GM23338 (cell line): Measurements from ENCODE around the gene FGFR3. TPM values are rescaled to one million over a fixed set of nuclear protein-coding genes. Genes with fewer than 3 reads are reported as not detected.

ENCODE experiments used
- ATAC-seq: fragments of 200-7000 bp; cut with Tn5 transposase; 3 replicates; pipeline ENCODE4 v1.9.1; 2020
- DNase-seq: peaks from one replicate; pipeline ENCODE4 v3.0.0-alpha.2; 2015; ENCODE audit warnings: low spot score
- H2AFZ ChIP-seq: fragments of 200-600 bp; sonication (generic); 2 replicates; pipeline ENCODE4 v1.8.0; 2016; ENCODE audit warnings: antibody characterized with exemption, mild to moderate bottlenecking, moderate library complexity
- H3F3A ChIP-seq: fragments of 200-600 bp; sonication (generic); replicated peaks from 2 replicates; pipeline ENCODE4 v1.8.0; 2017; ENCODE audit warnings: antibody characterized with exemption, mixed run types, low read depth
- H3K27ac ChIP-seq: fragments of 200-600 bp; sonication (generic); 2 replicates; pipeline ENCODE4 v1.6.1; 2016; ENCODE audit warnings: low read depth
- H3K27me3 ChIP-seq: fragments of 200-600 bp; sonication (generic); 2 replicates; pipeline ENCODE4 v1.8.0; 2016; ENCODE audit warnings: mild to moderate bottlenecking, mixed run types, moderate library complexity; ENCODE audit not compliant: insufficient read depth
- H3K36me3 ChIP-seq: fragments of 200-600 bp; sonication (generic); 2 replicates; pipeline ENCODE4 v1.8.0; 2016; ENCODE audit warnings: mild to moderate bottlenecking; ENCODE audit not compliant: insufficient read depth
- H3K4me1 ChIP-seq: fragments of 200-600 bp; sonication (generic); 2 replicates; pipeline ENCODE4 v1.8.0; 2016; ENCODE audit warnings: mild to moderate bottlenecking, moderate library complexity; ENCODE audit not compliant: insufficient read depth
- H3K4me2 ChIP-seq: fragments of 200-600 bp; sonication (generic); 2 replicates; pipeline ENCODE4 v1.7.1; 2017; ENCODE audit warnings: mixed run types
- H3K4me3 ChIP-seq: fragments of 200-600 bp; sonication (generic); 2 replicates; pipeline ENCODE4 v1.6.1; 2016; ENCODE audit warnings: mixed run types
- H3K79me2 ChIP-seq: fragments of 200-600 bp; sonication (generic); replicated peaks from 2 replicates; pipeline ENCODE4 v1.8.0; 2017; ENCODE audit warnings: mild to moderate bottlenecking; ENCODE audit not compliant: insufficient read depth
- H3K9me2 ChIP-seq: fragments of 200-600 bp; sonication (generic); 2 replicates; pipeline ENCODE4 v1.8.0; 2017; ENCODE audit not compliant: insufficient read depth
- H4K20me1 ChIP-seq: fragments of 200-600 bp; sonication (generic); replicated peaks from 2 replicates; pipeline ENCODE4 v1.8.0; 2017; ENCODE audit warnings: mild to moderate bottlenecking; ENCODE audit not compliant: insufficient read depth
- H3K27ac Mint-ChIP-seq: 2 replicates; pipeline ENCODE4 v1.8.0; 2020; ENCODE audit warnings: inconsistent platforms, mild to moderate bottlenecking, moderate library complexity, mixed read lengths
- H3K27me3 Mint-ChIP-seq: 3 replicates; pipeline ENCODE4 v1.8.0; 2022; ENCODE audit warnings: low read depth, mild to moderate bottlenecking, moderate library complexity, mixed read lengths, inconsistent platforms; ENCODE audit not compliant: insufficient read depth, poor library complexity
- H3K36me3 Mint-ChIP-seq: 3 replicates; pipeline ENCODE4 v1.8.0; 2021; ENCODE audit warnings: low read depth, mild to moderate bottlenecking, inconsistent platforms, moderate library complexity, mixed read lengths
- H3K4me1 Mint-ChIP-seq: 3 replicates; pipeline ENCODE4 v1.8.0; 2020; ENCODE audit warnings: mild to moderate bottlenecking, inconsistent platforms, mixed read lengths
- H3K4me3 Mint-ChIP-seq: 3 replicates; pipeline ENCODE4 v1.8.0; 2021; ENCODE audit warnings: moderate library complexity, mild to moderate bottlenecking, inconsistent platforms, mixed read lengths
- H3K9me3 Mint-ChIP-seq: 3 replicates; pipeline ENCODE4 v1.8.0; 2020; ENCODE audit warnings: moderate library complexity, mild to moderate bottlenecking, inconsistent platforms, mixed read lengths
- CREB1 ChIP-seq: fragments of 250-450 bp; sonication (Bioruptor Pico); IDR thresholded peaks from 2 replicates; pipeline ENCODE4 v1.5.0; 2020; ENCODE audit warnings: low read depth, mild to moderate bottlenecking, moderate library complexity
- STAT1 ChIP-seq: IDR thresholded peaks from one replicate; pipeline ENCODE4 v1.6.1; 2016; ENCODE audit warnings: antibody characterized with exemption; ENCODE audit not compliant: unreplicated experiment
- ZNF114 ChIP-seq: fragments of 250-450 bp; sonication (Bioruptor Pico); IDR thresholded peaks from 2 replicates; pipeline ENCODE4 v1.5.0; 2020; ENCODE audit warnings: mild to moderate bottlenecking, moderate library complexity
- ZNF331 ChIP-seq: fragments of 250-450 bp; sonication (Bioruptor Pico); IDR thresholded peaks from 2 replicates; pipeline ENCODE4 v1.5.0; 2020; ENCODE audit warnings: low read depth, mild to moderate bottlenecking, moderate library complexity
- polyA plus RNA-seq: library from polyadenylated mRNA; unstranded; fragments of >200 nt; fragmentation: Nextera tagmentation; extraction: Ambion mirVana; gene quantifications from 2 replicates; pipeline ENCODE4 v1.2.1, GENCODE V29; 2016
- total RNA-seq: library from RNA; depleted of rRNA; stranded (reverse); fragments of >200 nt; shearing (Covaris generic); gene quantifications from 2 replicates; pipeline ENCODE4 v1.2.3, GENCODE V29; 2014
- TF ChIP-seq, protein P1 (sequence below): IDR thresholded peaks from 2 replicates; pipeline ENCODE4 v1.6.1; 2016; ENCODE audit warnings: antibody characterized with exemption
- TF ChIP-seq, protein P2 (sequence below): IDR thresholded peaks from one replicate; pipeline ENCODE4 v1.6.1; 2018; ENCODE audit warnings: antibody characterized with exemption; ENCODE audit not compliant: unreplicated experiment

Gene FGFR3
- total and polyA plus RNA-seq, 2 experiments from 2014 or later: 3.6 to 17.4 TPM

DNA sequence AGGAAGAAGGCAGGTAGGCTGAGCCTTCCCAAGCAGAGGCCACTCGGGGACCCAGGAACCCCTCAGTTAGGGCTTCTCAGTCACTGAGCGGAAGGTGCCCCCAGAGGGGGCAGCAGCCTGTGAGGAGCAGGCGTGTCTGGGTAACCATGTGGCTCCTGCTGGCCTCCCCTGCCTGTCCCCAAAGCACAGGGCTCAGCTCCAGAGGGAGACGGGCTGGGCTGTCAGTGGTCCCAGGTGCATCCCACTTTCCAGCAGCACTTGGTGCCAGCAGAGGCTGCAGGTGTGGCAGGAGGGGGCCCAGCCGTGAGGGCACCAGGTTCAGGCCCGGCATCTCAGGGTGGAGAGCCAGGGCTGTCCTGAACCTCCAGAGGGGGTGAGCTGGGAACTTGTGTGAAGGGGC, 49.1 kb upstream of the FGFR3 start:
- H3K4me2 ChIP-seq: no peak overlapping the region
- H2AFZ ChIP-seq: no peak overlapping the region
- no peaks in the 10 kb centered on the region; the same call in 2 of the 3 replicates for H3K4me1 Mint-ChIP-seq
- DNase-seq (no peak), ATAC-seq (no peak)
- H3F3A ChIP-seq: peaks cover 5% of the 10 kb centered on the region; the same call in 1 of the 2 replicates
- H4K20me1 ChIP-seq: no peaks in the 10 kb centered on the region; the same call in 1 of the 2 replicates
- no peaks in the 10 kb centered on the region for H3K9me2 ChIP-seq
- peaks cover 59% of the 10 kb centered on the region for H3K36me3 Mint-ChIP-seq
- TF ChIP-seq STAT1 (no peak), ZNF331 (no peak)
- TF ChIP-seq, protein P1, sequence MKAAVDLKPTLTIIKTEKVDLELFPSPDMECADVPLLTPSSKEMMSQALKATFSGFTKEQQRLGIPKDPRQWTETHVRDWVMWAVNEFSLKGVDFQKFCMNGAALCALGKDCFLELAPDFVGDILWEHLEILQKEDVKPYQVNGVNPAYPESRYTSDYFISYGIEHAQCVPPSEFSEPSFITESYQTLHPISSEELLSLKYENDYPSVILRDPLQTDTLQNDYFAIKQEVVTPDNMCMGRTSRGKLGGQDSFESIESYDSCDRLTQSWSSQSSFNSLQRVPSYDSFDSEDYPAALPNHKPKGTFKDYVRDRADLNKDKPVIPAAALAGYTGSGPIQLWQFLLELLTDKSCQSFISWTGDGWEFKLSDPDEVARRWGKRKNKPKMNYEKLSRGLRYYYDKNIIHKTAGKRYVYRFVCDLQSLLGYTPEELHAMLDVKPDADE: no peak
- TF ChIP-seq, protein P2, sequence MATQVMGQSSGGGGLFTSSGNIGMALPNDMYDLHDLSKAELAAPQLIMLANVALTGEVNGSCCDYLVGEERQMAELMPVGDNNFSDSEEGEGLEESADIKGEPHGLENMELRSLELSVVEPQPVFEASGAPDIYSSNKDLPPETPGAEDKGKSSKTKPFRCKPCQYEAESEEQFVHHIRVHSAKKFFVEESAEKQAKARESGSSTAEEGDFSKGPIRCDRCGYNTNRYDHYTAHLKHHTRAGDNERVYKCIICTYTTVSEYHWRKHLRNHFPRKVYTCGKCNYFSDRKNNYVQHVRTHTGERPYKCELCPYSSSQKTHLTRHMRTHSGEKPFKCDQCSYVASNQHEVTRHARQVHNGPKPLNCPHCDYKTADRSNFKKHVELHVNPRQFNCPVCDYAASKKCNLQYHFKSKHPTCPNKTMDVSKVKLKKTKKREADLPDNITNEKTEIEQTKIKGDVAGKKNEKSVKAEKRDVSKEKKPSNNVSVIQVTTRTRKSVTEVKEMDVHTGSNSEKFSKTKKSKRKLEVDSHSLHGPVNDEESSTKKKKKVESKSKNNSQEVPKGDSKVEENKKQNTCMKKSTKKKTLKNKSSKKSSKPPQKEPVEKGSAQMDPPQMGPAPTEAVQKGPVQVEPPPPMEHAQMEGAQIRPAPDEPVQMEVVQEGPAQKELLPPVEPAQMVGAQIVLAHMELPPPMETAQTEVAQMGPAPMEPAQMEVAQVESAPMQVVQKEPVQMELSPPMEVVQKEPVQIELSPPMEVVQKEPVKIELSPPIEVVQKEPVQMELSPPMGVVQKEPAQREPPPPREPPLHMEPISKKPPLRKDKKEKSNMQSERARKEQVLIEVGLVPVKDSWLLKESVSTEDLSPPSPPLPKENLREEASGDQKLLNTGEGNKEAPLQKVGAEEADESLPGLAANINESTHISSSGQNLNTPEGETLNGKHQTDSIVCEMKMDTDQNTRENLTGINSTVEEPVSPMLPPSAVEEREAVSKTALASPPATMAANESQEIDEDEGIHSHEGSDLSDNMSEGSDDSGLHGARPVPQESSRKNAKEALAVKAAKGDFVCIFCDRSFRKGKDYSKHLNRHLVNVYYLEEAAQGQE: no peak
- peaks cover 23% of the 10 kb centered on the region for H3K36me3 ChIP-seq
- no peaks in the 10 kb centered on the region for H3K79me2 ChIP-seq
- H3K27me3 ChIP-seq: no peaks in the 10 kb centered on the region
- no peak overlapping the region for H3K4me3 ChIP-seq
- H3K9me3 Mint-ChIP-seq: peaks cover 3% of the 10 kb centered on the region
- H3K4me3 Mint-ChIP-seq: no peak overlapping the region
- peaks cover 21% of the 10 kb centered on the region for H3K27me3 Mint-ChIP-seq
- no peak overlapping the region for H3K27ac Mint-ChIP-seq
- 0 out of 2 replicates have a peak overlapping the region, but pooled peaks have one; percentile 45 for H3K27ac ChIP-seq
- H3K4me1 ChIP-seq: no peaks in the 10 kb centered on the region

DNA sequence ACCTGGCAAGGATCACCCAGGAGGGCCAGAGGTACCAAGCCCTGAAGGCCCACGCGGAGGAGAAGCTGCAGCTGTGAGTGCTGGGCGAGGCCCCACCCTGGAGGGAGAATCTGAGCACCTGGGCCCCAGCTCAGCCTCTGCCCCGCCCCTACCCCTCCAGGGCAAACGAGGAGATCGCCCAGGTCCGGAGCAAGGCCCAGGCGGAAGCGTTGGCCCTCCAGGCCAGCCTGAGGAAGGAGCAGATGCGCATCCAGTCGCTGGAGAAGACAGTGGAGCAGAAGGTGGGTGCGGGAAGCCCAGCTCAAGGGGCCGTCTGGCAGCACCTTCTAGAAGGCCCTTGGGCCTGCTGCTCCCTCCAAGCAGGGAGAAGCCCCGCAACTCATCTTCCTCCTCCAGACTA, 48.5 kb upstream of the FGFR3 start:
- H3K4me1 Mint-ChIP-seq: no peaks in the 10 kb centered on the region; the same call in 2 of the 3 replicates
- Histone ChIP-seq H2AFZ (no peak overlapping the region), H4K20me1 (no peaks in the 10 kb centered on the region; the same call in 1 of the 2 replicates), H3K79me2 (no peaks in the 10 kb centered on the region), H3K4me3 (no peak overlapping the region), H3K4me1 (no peaks in the 10 kb centered on the region), H3K27ac (no peak overlapping the region), H3K4me2 (no peak overlapping the region), H3K27me3 (no peaks in the 10 kb centered on the region), H3K9me2 (no peaks in the 10 kb centered on the region), H3K36me3 (peaks cover 22% of the 10 kb centered on the region), H3F3A (peaks cover 5% of the 10 kb centered on the region; the same call in 1 of the 2 replicates)
- H3K27me3 Mint-ChIP-seq: peaks cover 19% of the 10 kb centered on the region
- H3K36me3 Mint-ChIP-seq: peaks cover 53% of the 10 kb centered on the region
- H3K9me3 Mint-ChIP-seq: no peaks in the 10 kb centered on the region; the same call in 2 of the 3 replicates
- DNase-seq (no peak), ATAC-seq (no peak)
- H3K27ac Mint-ChIP-seq: no peak overlapping the region
- TF ChIP-seq ZNF331: no peak
- no peak for TF ChIP-seq CREB1 (CRISPR knock-in tag)
- TF ChIP-seq ZNF114: no peak
- TF ChIP-seq, protein P2: no peak
- no peak overlapping the region for H3K4me3 Mint-ChIP-seq
